Spinal cord (tissue), 10 donors: ENCODE results near the gene LLGL2. TPM values are rescaled to one million over a fixed set of nuclear protein-coding genes. Genes with fewer than 3 reads are reported as not detected.

Source experiments
- DNase-seq, 6 donors: peaks; one replicate each; pipeline versions ENCODE4 v3.0.0 to v3.0.0-alpha.2; 2013 to 2015; ENCODE audit warnings: low spot score in 6 of 6, low read depth in 4 of 6
- H3K27ac ChIP-seq: one replicate; pipeline ENCODE4 v1.5.1; 2013; ENCODE audit warnings: low read depth, low read length, control low read depth
- H3K27me3 ChIP-seq: one replicate; pipeline ENCODE4 v1.6.1; 2013; ENCODE audit warnings: low read length; ENCODE audit not compliant: control insufficient read depth, insufficient read depth
- H3K36me3 ChIP-seq: one replicate; pipeline ENCODE4 v1.6.1; 2013; ENCODE audit warnings: low read length; ENCODE audit not compliant: control insufficient read depth, insufficient read depth
- H3K4me1 ChIP-seq: one replicate; pipeline ENCODE4 v1.6.1; 2013; ENCODE audit warnings: low read length; ENCODE audit not compliant: control insufficient read depth, insufficient read depth
- H3K4me3 ChIP-seq: one replicate; pipeline ENCODE4 v1.5.1; 2013; ENCODE audit warnings: low read depth, low read length, control low read depth
- H3K9me3 ChIP-seq: one replicate; pipeline ENCODE4 v1.6.1; 2013; ENCODE audit warnings: low read length; ENCODE audit not compliant: control insufficient read depth, insufficient read depth
- WGBS: methylation state at CpG from one replicate; pipeline ENCODE4 v1.1.5; 2013; ENCODE audit warnings: missing lambda C conversion rate; ENCODE audit not compliant: insufficient coverage; 5-methylcytosine and 5-hydroxymethylcytosine counted together
- polyA plus RNA-seq, 2 donors: library from polyadenylated mRNA; unstranded; fragments of 120-200 nt; gene quantifications; one replicate each; pipeline ENCODE4 v1.2.1, GENCODE V29; 2013; ENCODE audit not compliant: insufficient read length in 2 of 2
- total RNA-seq, 2 donors: library from RNA; depleted of rRNA in 1 of 2; stranded (reverse); fragments of 120-200 nt in 1 of 2; fragments of >200 nt in 1 of 2; gene quantifications; one replicate each; pipeline versions ENCODE4 v1.2.3 to v1.2.4, GENCODE V29; 2013 to 2014
- donor health status: healthy.

LLGL2 gene
- total and polyA plus RNA-seq, 4 donors = 2.0 to 9.9 (median 5.7) TPM

GRCh38 chr17:75530837-75531720 is 5.6 kb downstream of the LLGL2 start:
- WGBS = 80% methylated on average over 19 of the region's 19 CpGs
- Histone ChIP-seq H3K27ac (no peak overlapping the region), H3K36me3 (no peaks in the 10 kb centered on the region), H3K9me3 (no peaks in the 10 kb centered on the region), H3K4me3 (no peak overlapping the region), H3K4me1 (peaks cover 23% of the 10 kb centered on the region), H3K27me3 (peaks cover 5% of the 10 kb centered on the region)
- no peak for DNase-seq

DNA sequence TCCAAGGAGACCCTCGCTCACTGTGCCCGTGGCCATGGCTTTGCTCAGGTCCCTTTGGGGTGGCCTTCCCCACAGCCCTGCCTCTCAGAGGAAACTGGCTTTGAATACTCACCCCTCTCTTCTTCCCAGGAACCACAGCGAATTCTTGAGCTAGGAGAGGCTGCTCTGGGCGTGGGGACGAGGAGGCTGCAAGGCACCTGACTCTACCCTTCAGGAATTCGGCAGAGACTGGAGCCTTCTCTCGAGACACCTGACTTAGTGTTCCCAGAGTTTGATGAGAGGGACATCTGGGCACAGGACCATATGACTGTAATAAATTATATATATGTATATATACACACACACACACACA is 6.2 kb downstream of the LLGL2 start:
- H3K9me3 ChIP-seq = no peaks in the 10 kb centered on the region
- no peak for DNase-seq
- no peak overlapping the region for H3K4me3 ChIP-seq
- no peaks in the 10 kb centered on the region for H3K36me3 ChIP-seq
- 86% methylated on average over 2 of the region's 7 CpGs for WGBS
- H3K27ac ChIP-seq = no peak overlapping the region
- H3K27me3 ChIP-seq = no peaks in the 10 kb centered on the region
- peaks cover 16% of the 10 kb centered on the region for H3K4me1 ChIP-seq

GRCh38 chr17:75535119-75535537 is 9.6 kb downstream of the LLGL2 start:
- Histone ChIP-seq H3K4me3 (no peak overlapping the region), H3K27ac (no peak overlapping the region), H3K27me3 (no peaks in the 10 kb centered on the region), H3K9me3 (no peaks in the 10 kb centered on the region), H3K36me3 (peaks cover under 1% of the 10 kb centered on the region), H3K4me1 (peaks cover 16% of the 10 kb centered on the region)
- no peak for DNase-seq
- WGBS = 72% methylated on average over 15 of the region's 15 CpGs

DNA sequence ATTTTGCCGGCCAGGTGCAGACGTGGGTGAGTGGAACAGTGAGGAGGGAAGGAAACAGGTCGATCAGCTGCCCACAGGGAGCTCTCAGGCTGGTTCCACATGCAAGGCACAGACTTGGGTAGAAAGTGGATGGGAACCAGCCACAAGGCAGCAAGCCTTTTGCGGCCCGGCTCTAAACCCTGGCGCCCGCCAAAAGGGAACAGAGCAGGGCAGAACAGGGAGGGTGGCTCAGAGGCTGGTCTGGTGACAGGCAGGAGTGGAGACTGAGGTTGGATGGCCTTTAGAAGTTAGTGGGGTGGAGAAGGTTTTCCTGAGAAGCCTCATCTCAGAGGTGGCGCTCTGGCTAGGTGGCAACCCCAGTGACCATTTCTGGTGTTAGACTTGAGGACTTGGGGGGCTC is 10.4 kb downstream of the LLGL2 start:
- H3K4me1 ChIP-seq = peaks cover 16% of the 10 kb centered on the region
- H3K4me3 ChIP-seq = no peak overlapping the region
- H3K27me3 ChIP-seq = no peaks in the 10 kb centered on the region
- 94% methylated on average over 8 of the region's 8 CpGs for WGBS
- no peak overlapping the region for H3K27ac ChIP-seq
- no peak for DNase-seq
- no peaks in the 10 kb centered on the region for H3K9me3 ChIP-seq
- peaks cover 3% of the 10 kb centered on the region for H3K36me3 ChIP-seq

- Histone ChIP-seq H3K27ac (no peak overlapping the region), H3K9me3 (no peaks in the 10 kb centered on the region), H3K27me3 (no peaks in the 10 kb centered on the region), H3K4me1 (peaks cover 12% of the 10 kb centered on the region), H3K36me3 (peaks cover 3% of the 10 kb centered on the region), H3K4me3 (no peak overlapping the region)
- 86% methylated on average over 8 of the region's 10 CpGs for WGBS
- DNase-seq = no peak
These were observed 10.9 kb downstream of the LLGL2 start for GRCh38 chr17:75536366-75536765.

GRCh38 chr17:75539967-75540729 is 14.7 kb downstream of the LLGL2 start:
- no peaks in the 10 kb centered on the region for H3K27me3 ChIP-seq
- H3K9me3 ChIP-seq = no peaks in the 10 kb centered on the region
- H3K27ac ChIP-seq = no peak overlapping the region
- H3K36me3 ChIP-seq = peaks cover 3% of the 10 kb centered on the region
- H3K4me3 ChIP-seq = no peak overlapping the region
- no peak for DNase-seq
- WGBS = 75% methylated on average over 9 of the region's 13 CpGs
- peaks cover 6% of the 10 kb centered on the region for H3K4me1 ChIP-seq

DNA sequence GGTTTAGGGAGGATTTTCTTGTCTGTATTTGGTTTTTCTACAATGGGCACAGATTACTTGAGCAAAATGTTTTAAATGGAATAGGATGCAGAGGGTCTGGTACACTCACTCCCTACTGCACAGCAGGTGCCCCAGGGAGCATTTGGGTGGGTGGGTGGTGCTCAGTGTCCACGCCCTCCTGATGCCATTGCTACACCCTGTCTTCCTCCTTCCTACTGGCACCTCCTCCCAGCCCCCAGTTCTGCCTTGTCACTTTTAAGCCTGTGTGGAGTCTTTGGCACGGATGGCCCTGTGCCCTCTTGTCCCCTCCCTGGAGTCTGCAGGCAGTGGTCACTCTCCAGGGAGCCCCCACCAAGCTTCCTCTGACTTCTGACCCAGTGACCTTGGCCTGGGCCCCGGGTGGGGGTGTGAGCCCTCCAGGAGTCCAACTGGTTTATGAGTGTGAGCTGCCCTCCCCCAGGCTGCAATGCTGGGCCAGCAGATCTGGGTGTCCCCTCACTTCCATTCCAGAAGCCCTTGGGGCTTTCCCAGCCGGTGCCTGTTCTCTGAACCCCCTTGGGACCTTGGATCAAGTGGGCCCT is 15.5 kb downstream of the LLGL2 start:
- H3K27me3 ChIP-seq = no peaks in the 10 kb centered on the region
- no peak overlapping the region for H3K27ac ChIP-seq
- no peaks in the 10 kb centered on the region for H3K9me3 ChIP-seq
- 94% methylated on average over 3 of the region's 4 CpGs for WGBS
- H3K4me3 ChIP-seq = no peak overlapping the region
- H3K36me3 ChIP-seq = peaks cover 3% of the 10 kb centered on the region
- DNase-seq = no peak
- H3K4me1 ChIP-seq = no peaks in the 10 kb centered on the region

DNA sequence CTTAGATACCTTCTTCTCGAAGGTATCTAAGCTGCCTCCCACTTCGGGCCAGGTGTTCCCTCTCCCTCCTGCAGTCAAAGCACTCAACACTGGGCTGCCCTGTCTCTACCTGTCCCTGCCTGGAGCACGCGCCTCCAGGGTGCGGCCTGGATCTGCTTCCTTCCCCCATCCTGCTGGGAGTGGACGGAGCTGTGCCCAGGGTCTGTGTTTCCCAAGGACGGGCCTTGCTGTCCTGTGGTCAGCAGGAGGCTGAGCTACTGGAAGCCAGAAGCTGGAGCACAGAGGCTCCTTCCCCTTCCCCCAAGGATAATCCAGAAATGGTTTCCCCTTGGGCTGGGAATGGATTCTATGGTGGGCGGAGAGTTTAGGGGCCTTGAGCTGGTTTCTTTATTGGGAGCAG is 16.7 kb downstream of the LLGL2 start:
- no peaks in the 10 kb centered on the region for H3K4me1 ChIP-seq
- H3K4me3 ChIP-seq = no peak overlapping the region
- H3K27me3 ChIP-seq = no peaks in the 10 kb centered on the region
- WGBS = 86% methylated on average over 6 of the region's 8 CpGs
- peaks cover 3% of the 10 kb centered on the region for H3K36me3 ChIP-seq
- no peaks in the 10 kb centered on the region for H3K9me3 ChIP-seq
- H3K27ac ChIP-seq = no peak overlapping the region
- no peak for DNase-seq

GRCh38 chr17:75542728-75543336 is 17.3 kb downstream of the LLGL2 start:
- H3K36me3 ChIP-seq = peaks cover 3% of the 10 kb centered on the region

More at GRCh38 chr17:75542728-75543336, 17.3 kb downstream of the LLGL2 start:
- Histone ChIP-seq H3K27me3 (no peaks in the 10 kb centered on the region), H3K9me3 (no peaks in the 10 kb centered on the region), H3K4me1 (no peaks in the 10 kb centered on the region), H3K4me3 (no peak overlapping the region), H3K27ac (no peak overlapping the region)
- WGBS = 68% methylated on average over 13 of the region's 15 CpGs
- no peak for DNase-seq
